Endothelial cell of umbilical vein (primary cell): ENCODE results near the gene KRT38. TPM values are rescaled to one million over a fixed set of nuclear protein-coding genes. Genes with fewer than 3 reads are reported as not detected.
"Not testable (repeated sequence)": the region's sequence is repeated elsewhere in the genome, so short reads cannot be mapped to it uniquely, and the experiment has no call there.

Source experiments
- BruUV-seq: library from RNA; stranded (reverse); fragments of 400-500 nt; replicated peaks from 2 replicates; lab custom pipeline; 2021; lab: Mats Ljungman, UMichigan
- CTCF ChIA-PET: fragments of 300-600, 350-600 bp; sonication (Branson Sonifier 250); formaldehyde crosslinking; loops from one replicate; lab custom pipeline; 2021; ENCODE audit warnings: antibody characterized with exemption, inconsistent platforms; lab: Charles Lee
- POLR2A ChIA-PET: fragments of 300-600, 350-600 bp; sonication (Branson Sonifier 250); formaldehyde crosslinking; loops from one replicate; lab custom pipeline; 2021; ENCODE audit warnings: antibody characterized with exemption, inconsistent platforms; lab: Charles Lee
- DNase-seq: peaks from one replicate; pipeline ENCODE4 v3.0.0-alpha.2; 2011; ENCODE audit warnings: low read depth, low spot score
- FAIRE-seq: peaks from 2 replicates; lab custom pipeline; 2011; peaks lifted over from hg19 to GRCh38; lab: Jason Lieb, UNC
- H2AFZ ChIP-seq: 2 replicates; pipeline ENCODE4 v1.6.0; 2012; ENCODE audit warnings: low read depth, low read length, control low read depth, inconsistent platforms
- H3K27ac ChIP-seq: 2 replicates; pipeline ENCODE4 v1.5.1; 2011; ENCODE audit warnings: low read depth, mild to moderate bottlenecking, control low read depth, low read length, moderate library complexity; ENCODE audit not compliant: insufficient read depth
- H3K27me3 ChIP-seq, 2 experiments: 2 replicates each; pipeline versions ENCODE4 v1.6.0 to v1.6.1; 2011; ENCODE audit warnings: low read length in 2 of 2, mixed read lengths in 1 of 2; ENCODE audit not compliant: control insufficient read depth in 2 of 2, insufficient read depth in 2 of 2
- H3K36me3 ChIP-seq, 2 experiments: 2 replicates in 1 of 2; 3 replicates in 1 of 2; pipeline ENCODE4 v1.5.1; 2011; ENCODE audit warnings: low read length in 2 of 2, mild to moderate bottlenecking in 1 of 2, moderate library complexity in 1 of 2; ENCODE audit not compliant: control insufficient read depth in 2 of 2, insufficient read depth in 2 of 2; ENCODE audit errors: extremely low read depth in 1 of 2
- H3K4me1 ChIP-seq: 3 replicates; pipeline ENCODE4 v1.5.1; 2011; ENCODE audit warnings: mild to moderate bottlenecking, low read length; ENCODE audit not compliant: control insufficient read depth, insufficient read depth; ENCODE audit errors: extremely low read depth
- H3K4me2 ChIP-seq: 2 replicates; pipeline ENCODE4 v1.6.1; 2011; ENCODE audit warnings: low read length, control low read depth, mixed read lengths; ENCODE audit not compliant: insufficient read depth
- H3K4me3 ChIP-seq, 3 experiments: fragments of 200-600 bp in 1 of 3; sonication (generic), shearing (Covaris generic) in 1 of 3; replicated peaks in 1 of 3; 2 replicates each; pipeline ENCODE4 v1.5.1; 2011 to 2016; ENCODE audit warnings: control low read depth in 3 of 3, low read length in 3 of 3, mild to moderate bottlenecking in 2 of 3, inconsistent platforms in 1 of 3, low read depth in 1 of 3, moderate library complexity in 1 of 3; ENCODE audit not compliant: insufficient read depth in 1 of 3
- H3K79me2 ChIP-seq: 2 replicates; pipeline ENCODE4 v1.6.0; 2012; ENCODE audit warnings: low read length, inconsistent platforms; ENCODE audit not compliant: control insufficient read depth, insufficient read depth
- H3K9ac ChIP-seq: replicated peaks from 2 replicates; pipeline ENCODE3; 2011; ENCODE audit warnings: low read length, control low read depth; ENCODE audit not compliant: insufficient read depth; ENCODE audit errors: extremely low read depth
- H3K9me1 ChIP-seq: replicated peaks from 3 replicates; pipeline ENCODE4 v1.6.0; 2011; ENCODE audit warnings: mild to moderate bottlenecking, low read length; ENCODE audit not compliant: control insufficient read depth, insufficient read depth; ENCODE audit errors: extremely low read depth
- H3K9me3 ChIP-seq: replicated peaks from 2 replicates; pipeline ENCODE4 v1.5.1; 2012; ENCODE audit warnings: low read length, inconsistent platforms; ENCODE audit not compliant: control insufficient read depth, insufficient read depth
- H4K20me1 ChIP-seq: replicated peaks from 2 replicates; pipeline ENCODE3; 2011; ENCODE audit warnings: mild to moderate bottlenecking, low read length; ENCODE audit not compliant: control insufficient read depth, insufficient read depth; ENCODE audit errors: extremely low read depth
- CTCF ChIP-seq, 2 donors: IDR thresholded peaks; 1 replicate in 1 of 2; 2 replicates in 1 of 2; pipeline ENCODE4 v1.5.1; 2011; ENCODE audit warnings: low read length in 2 of 2, mild to moderate bottlenecking in 2 of 2, moderate library complexity in 2 of 2, control low read depth in 1 of 2, inconsistent platforms in 1 of 2, low read depth in 1 of 2; ENCODE audit not compliant: insufficient read depth in 1 of 2; ENCODE audit errors: extremely low read depth in 1 of 2
- EZH2 ChIP-seq: IDR thresholded peaks from 2 replicates; pipeline ENCODE4 v1.6.1; 2012; ENCODE audit warnings: borderline replicate concordance, low read depth, mild to moderate bottlenecking, moderate library complexity, low read length, inconsistent platforms; ENCODE audit not compliant: severe bottlenecking
- FOS ChIP-seq: IDR thresholded peaks from 2 replicates; pipeline ENCODE4 v1.6.1; 2011; ENCODE audit warnings: mild to moderate bottlenecking, low read length, moderate library complexity, borderline replicate concordance; ENCODE audit not compliant: insufficient read depth
- GATA2 ChIP-seq: IDR thresholded peaks from 2 replicates; pipeline ENCODE4 v1.7.0; 2011; ENCODE audit warnings: low read depth, mild to moderate bottlenecking, moderate library complexity, mixed read lengths, low read length; ENCODE audit not compliant: insufficient read length, insufficient read depth
- JUN ChIP-seq: IDR thresholded peaks from 2 replicates; pipeline ENCODE4 v1.6.1; 2011; ENCODE audit warnings: borderline replicate concordance, low read depth; ENCODE audit not compliant: insufficient read length, insufficient read depth
- MAX ChIP-seq: IDR thresholded peaks from 2 replicates; pipeline ENCODE4 v1.6.1; 2011; ENCODE audit not compliant: insufficient read depth, insufficient read length
- MYC ChIP-seq: IDR thresholded peaks from one replicate; pipeline ENCODE4 v1.6.1; 2011; ENCODE audit warnings: mild to moderate bottlenecking, low read depth, low read length
- POLR2A ChIP-seq: IDR thresholded peaks from 2 replicates; pipeline ENCODE4 v1.6.1; 2012; ENCODE audit warnings: low read depth, mild to moderate bottlenecking, control low read depth, low read length
- POLR2AphosphoS5 ChIP-seq: IDR thresholded peaks from 2 replicates; pipeline ENCODE4 v1.6.1; 2012; ENCODE audit warnings: low read depth, mild to moderate bottlenecking, control low read depth, low read length, moderate library complexity; ENCODE audit not compliant: insufficient read depth
- dilution Hi-C: fragments of 300-500 bp; cut with MboI; formaldehyde crosslinking; loops from one replicate; pipeline ENCODE4 v1.15.0; 2019; ENCODE audit warnings: low sequenced_read_pairs; ENCODE audit not compliant: extremely low pct_ligation_motif_present
- intact Hi-C: fragments of 100-400 bp; cut with micrococcal nuclease; formaldehyde crosslinking; loops from one replicate; pipeline ENCODE4 v1.10.0; 2022
- polyA plus RNA-seq, 4 experiments: library from polyadenylated mRNA; depleted of rRNA in 3 of 4; stranded (reverse) in 3 of 4; unstranded in 1 of 4; fragments of >200 nt; gene quantifications; 2 replicates each; pipeline versions ENCODE4 v1.2.1 to v1.2.3, GENCODE V29; 2011 to 2012; ENCODE audit warnings: missing spikeins in 1 of 4
- total RNA-seq: library from RNA; stranded (reverse); gene quantifications from 2 replicates; pipeline ENCODE4 v1.2.3, GENCODE V29; 2021

Gene KRT38
- total and polyA plus RNA-seq, 2 donors (not counting 3 experiments of a cell fraction or from before 2014, with no cell fraction given) = not detected

- BruUV-seq = no TSS peak
- POLR2A ChIA-PET = no interaction called here
- Histone ChIP-seq H4K20me1 (no peaks in the 10 kb centered on the region), H3K4me3 (no peak within 1 kb of the TSS), H3K27ac (no peak within 1 kb of the TSS), H2AFZ (no peak within 1 kb of the TSS), H3K9me1 (no peaks in the 10 kb centered on the region), H3K9me3 (no peaks in the 10 kb centered on the region), H3K79me2 (no peaks in the 10 kb centered on the region), H3K4me2 (no peak within 1 kb of the TSS), H3K9ac (no peak within 1 kb of the TSS), H3K27me3 (peaks cover 0 to 2% of the 10 kb centered on the region in 2 experiments), H3K4me1 (no peaks in the 10 kb centered on the region), H3K36me3 (no peaks in the 10 kb centered on the region)
- dilution Hi-C loops = no loop called here
- DNase-seq (no peak), FAIRE-seq (no peak)
- intact Hi-C loops = loop anchor here (10.0 kb wide), 1 partner anchor 51 kb away; no protein-coding TSS in a partner anchor
- TF ChIP-seq FOS (no peak), GATA2 (no peak), EZH2 (no peak), POLR2AphosphoS5 (no peak), POLR2A (no peak), JUN (no peak), MYC (no peak), MAX (no peak), CTCF (IDR thresholded peaks at IDR 0.05; ENCODE audit: extremely low read depth in 1 of 2, insufficient read depth in 1 of 2, low read depth in 1 of 2, low read length in 2 of 2) (no peak)
- CTCF ChIA-PET = no interaction called here
Measured at GRCh38 chr17:41424111-41424635, 16.6 kb downstream of the KRT38 start, which contains the start of gene KRT37. KRT37 (minus strand) TSS chr17:41424585; CDS start chr17:41424523, 62 bp downstream.

- H3K9ac ChIP-seq, H3K9me3 ChIP-seq, H3K79me2 ChIP-seq, H3K9me1 ChIP-seq, BruUV-seq, dilution Hi-C loops, FAIRE-seq, H3K4me1 ChIP-seq, H3K27me3 ChIP-seq, H3K4me2 ChIP-seq, H3K27ac ChIP-seq, H4K20me1 ChIP-seq, H3K36me3 ChIP-seq, DNase-seq, CTCF ChIA-PET, POLR2A ChIA-PET, H2AFZ ChIP-seq, H3K4me3 ChIP-seq: not testable (repeated sequence)
- intact Hi-C loops = loop anchor here (10.0 kb wide), 1 partner anchor 52 kb away; no protein-coding TSS in a partner anchor
Measured at GRCh38 chr17:41422586-41422985, 18.2 kb downstream of the KRT38 start.
